Pulmonary artery endothelial cell (primary cell): ENCODE measurements around the gene ITGB1BP1. TPM values are rescaled to one million over a fixed set of nuclear protein-coding genes. Genes with fewer than 3 reads are reported as not detected.
A peak's percentile ranks its signal among the peaks of the same experiment; 100 is the strongest.

Experiments used
- DNase-seq: peaks from one replicate; pipeline ENCODE4 v3.0.0-alpha.2; 2011; ENCODE audit warnings: low read depth, low spot score
- total RNA-seq: library from RNA; depleted of rRNA; stranded (reverse); fragments of >200 nt; gene quantifications from 2 replicates; pipeline ENCODE4 v1.2.3, GENCODE V29; 2014

ITGB1BP1 gene
- total RNA-seq, 1 donor from 2014 or later: 53.1 TPM

GRCh38 chr2:9378433-9379390 lies 44.6 kb downstream of the ITGB1BP1 start:
- peak; percentile 45 for DNase-seq

DNA sequence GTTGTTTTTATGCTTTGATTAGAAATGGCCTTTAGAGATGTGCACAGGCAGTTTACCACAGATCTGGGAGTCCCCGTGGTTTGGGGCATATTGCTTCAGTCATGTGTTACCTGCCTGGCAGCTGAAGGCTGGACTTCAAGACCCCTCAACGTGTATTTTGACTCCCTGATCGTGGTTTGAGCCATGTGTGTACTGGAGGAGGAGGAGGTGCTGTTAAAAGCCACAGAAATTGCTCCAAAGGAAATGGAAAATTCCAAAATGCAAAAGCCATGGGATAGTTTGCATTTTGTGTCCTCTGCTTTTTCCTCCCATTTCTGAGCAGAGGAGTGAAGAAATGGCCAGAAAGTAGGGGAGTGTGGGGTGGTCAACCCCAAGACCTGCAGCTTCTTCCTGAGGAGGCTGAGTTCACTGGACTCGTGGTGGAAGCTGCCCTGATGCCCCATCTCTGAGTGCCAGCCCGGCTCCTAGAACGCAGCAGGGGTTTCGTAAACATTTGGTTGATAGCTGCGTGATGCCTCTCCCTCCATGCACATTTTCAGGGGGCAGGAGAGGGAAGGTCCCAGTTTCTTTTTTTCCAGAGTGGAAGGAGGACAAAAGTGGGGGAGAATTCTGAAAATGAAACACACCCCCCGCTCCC lies 45.7 kb downstream of the ITGB1BP1 start:
- DNase-seq: no peak

GRCh38 chr2:9375857-9376428 lies 47.4 kb downstream of the ITGB1BP1 start:
- DNase-seq: no peak

- no peak for DNase-seq
These were observed 49.1 kb downstream of the ITGB1BP1 start for GRCh38 chr2:9374071-9374730.

GRCh38 chr2:9373476-9373875 lies 49.9 kb downstream of the ITGB1BP1 start:
- DNase-seq: no peak

GRCh38 chr2:9373047-9373446 lies 50.3 kb downstream of the ITGB1BP1 start:
- DNase-seq: no peak

GRCh38 chr2:9370746-9371145 lies 52.6 kb downstream of the ITGB1BP1 start:
- no peak for DNase-seq

DNA sequence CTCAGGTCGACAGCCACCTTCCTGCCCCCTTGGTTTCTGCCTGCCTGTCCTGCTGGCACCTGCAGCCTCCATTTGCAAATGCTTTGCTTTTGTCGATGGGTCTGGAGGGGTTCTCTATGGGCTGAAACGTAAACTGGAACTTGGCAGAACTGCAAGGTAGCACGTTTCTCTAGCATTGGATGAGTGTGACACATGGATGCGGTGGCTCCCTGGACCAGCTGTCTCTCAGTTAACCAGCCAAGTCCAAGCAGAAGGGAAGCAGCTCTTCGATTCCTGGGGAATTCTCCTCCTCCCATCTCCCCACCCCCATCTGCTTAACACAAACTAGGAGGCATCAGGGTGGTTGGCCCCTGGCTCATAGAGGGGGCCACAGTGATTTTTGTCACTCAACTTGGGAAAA lies 57.3 kb downstream of the ITGB1BP1 start:
- no peak for DNase-seq

- no peak for DNase-seq
These were observed 57.8 kb downstream of the ITGB1BP1 start for GRCh38 chr2:9365498-9366019.

GRCh38 chr2:9364791-9365497 lies 58.4 kb downstream of the ITGB1BP1 start:
- DNase-seq: peak; percentile 8

- no peak for DNase-seq
These were observed 59.0 kb downstream of the ITGB1BP1 start for GRCh38 chr2:9364373-9364772.

GRCh38 chr2:9360701-9361100 lies 62.6 kb downstream of the ITGB1BP1 start:
- DNase-seq: no peak

GRCh38 chr2:9360110-9360509 lies 63.2 kb downstream of the ITGB1BP1 start:
- no peak for DNase-seq

- DNase-seq: no peak
These were observed 63.9 kb downstream of the ITGB1BP1 start for GRCh38 chr2:9359463-9359862.

DNA sequence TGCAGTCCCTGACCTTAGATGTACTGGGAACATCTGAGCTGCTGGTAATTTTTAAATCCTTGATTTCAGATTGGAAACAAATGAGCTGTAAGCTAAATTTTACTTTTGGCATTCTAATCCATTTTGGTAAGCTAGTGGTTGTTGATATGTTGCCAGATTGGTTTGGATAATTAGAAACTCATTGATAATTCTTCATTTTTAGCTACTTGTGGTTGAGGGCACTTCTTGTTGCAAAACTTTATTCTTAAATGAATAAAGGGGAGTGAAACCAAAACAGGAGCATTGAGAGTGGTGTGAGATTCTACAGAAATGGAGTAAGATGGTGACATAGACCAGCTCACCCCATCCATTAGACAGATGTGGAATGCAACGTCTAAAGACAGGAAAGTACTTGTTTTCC lies 64.5 kb downstream of the ITGB1BP1 start:
- no peak for DNase-seq

DNA sequence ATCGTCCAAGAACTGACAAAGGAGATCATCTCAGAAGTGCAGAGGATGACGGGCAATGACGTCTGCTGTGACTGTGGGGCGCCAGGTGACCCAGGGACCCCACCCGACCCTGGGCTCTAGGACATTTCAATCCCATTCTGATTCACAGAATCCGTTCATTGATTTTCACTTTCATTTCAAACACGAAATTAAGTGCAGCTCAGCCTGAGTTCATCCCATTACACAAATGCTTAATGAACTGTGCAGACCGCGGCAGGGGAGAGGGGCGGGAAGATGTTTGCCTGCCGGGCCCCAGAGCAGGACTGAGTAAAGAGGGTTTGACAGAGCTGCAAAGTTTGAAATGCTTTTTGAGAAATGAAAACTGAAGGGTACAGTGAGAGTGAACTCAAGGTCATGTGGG lies 67.1 kb downstream of the ITGB1BP1 start:
- DNase-seq: no peak

DNA sequence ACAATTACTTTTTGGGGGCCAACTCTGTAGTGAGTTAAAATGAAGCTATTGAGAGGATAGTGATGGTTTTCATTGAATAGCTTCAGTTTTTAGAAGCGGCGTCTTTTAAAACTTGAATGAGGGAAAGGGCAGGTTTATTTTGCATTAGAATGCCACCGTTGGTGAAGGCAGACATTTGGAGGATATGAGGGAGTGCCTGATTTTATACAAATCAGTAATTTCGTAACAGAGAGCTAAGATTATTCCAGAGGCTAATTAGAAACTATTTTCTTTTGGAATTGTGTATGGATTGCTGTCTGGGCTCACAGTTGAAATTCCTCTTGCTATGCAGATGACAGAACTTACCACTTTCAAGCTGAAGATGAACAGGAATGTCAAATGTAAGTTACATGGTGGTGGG lies 67.6 kb downstream of the ITGB1BP1 start:
- no peak for DNase-seq

DNA sequence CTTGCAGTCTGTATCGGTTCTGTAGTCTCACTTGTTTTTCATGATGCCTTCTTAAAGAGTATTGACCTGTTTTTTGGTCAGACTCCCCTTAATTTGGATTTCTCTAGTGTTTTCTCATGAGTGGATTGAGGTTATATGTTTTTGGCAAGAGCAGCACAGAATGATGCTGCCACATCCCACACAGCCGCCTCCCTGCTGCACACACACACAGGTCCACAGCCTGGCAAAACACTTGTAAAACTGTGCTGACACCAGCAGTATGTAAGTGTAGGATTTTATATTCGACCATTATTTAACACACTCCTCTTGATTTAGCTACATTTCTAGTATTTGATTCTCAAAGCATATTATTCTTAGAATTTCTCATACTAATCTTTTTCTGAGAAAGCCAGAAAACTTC lies 68.1 kb downstream of the ITGB1BP1 start:
- DNase-seq: no peak

GRCh38 chr2:9354318-9354717 lies 69.0 kb downstream of the ITGB1BP1 start:
- DNase-seq: no peak
